ENCODE data around the gene GATA2. TPM values are rescaled to one million over a fixed set of nuclear protein-coding genes. Genes with fewer than 3 reads are reported as not detected.
A peak's percentile ranks its signal among the peaks of the same experiment; 100 is the strongest.

GATA2 gene
- total and polyA plus RNA-seq, 9 donors, result 4.0 to 16.1 (median 6.1) TPM

DNA sequence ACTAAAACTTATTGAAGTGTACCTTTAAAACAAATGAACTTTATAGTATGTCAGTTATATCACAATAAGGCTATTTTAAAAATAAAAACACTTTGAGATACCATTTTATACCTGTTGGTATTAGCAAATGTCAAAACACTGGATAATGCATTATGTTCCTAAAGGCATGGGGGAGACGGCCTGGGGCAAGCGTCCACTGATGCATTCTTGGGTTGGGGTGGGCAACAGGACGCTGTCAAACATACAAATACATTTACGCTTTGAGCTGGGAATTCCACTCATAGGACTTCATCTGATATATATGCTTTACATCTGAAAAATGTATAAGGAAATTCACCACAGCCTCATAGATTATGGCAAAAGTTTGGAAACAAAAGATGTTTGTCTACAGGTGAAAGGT, 7.6 kb upstream of the GATA2 start:
- intact Hi-C loops (cut with DNase I), result no loop called here
- 79 to 86% (median 80%) methylated on average over 4 of the region's 4 CpGs for WGBS, 3 donors

DNA sequence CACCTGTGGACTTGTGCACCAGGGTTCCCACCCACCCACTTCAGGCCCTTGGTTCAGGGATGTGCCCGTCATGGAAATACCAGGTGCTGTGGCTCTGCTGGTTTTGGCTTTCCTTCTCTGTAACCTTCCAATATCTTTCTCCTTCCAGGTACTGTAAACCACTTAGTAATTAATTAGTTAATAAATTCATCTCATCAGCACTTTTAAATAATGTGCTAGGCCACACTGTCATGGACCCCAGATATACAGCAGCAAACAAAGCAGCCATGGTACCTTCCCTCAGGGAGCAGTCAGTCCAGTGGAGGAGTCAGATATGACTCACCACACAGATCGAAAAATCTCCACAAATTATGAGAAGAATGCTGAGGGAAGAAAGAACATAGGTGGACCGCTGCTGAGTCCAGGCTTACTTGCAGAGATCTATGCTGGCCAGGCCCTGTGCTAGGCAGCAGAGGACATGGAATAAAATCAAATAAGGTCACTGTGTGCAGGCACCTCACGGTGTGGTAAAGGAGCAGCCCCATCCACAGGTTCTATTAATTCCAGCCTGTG, 6.8 kb upstream of the GATA2 start:
- TF ChIP-seq POLR2A (IDR thresholded peaks at IDR 0.05) (no peak), EP300 (IDR thresholded peaks at IDR 0.05) (no peak)
- Histone ChIP-seq H3K9me3 (no peaks in the 10 kb centered on the region), H3K27me3 (no peaks in the 10 kb centered on the region), H3K4me3 (no peak overlapping the region), H3K36me3 (no peaks in the 10 kb centered on the region), H3K27ac (no peak overlapping the region), H3K4me1 (ENCODE audit: insufficient read depth) (peaks cover 8% of the 10 kb centered on the region)
- intact Hi-C loops (cut with DNase I), result loop anchor here (2.0 to 10.0 kb wide), 7 partner anchors 72 to 425 kb away; no protein-coding TSS in a partner anchor
- WGBS, 3 donors, result 59 to 71% (median 66%) methylated on average over 4 of the region's 4 CpGs
- no peak for DNase-seq

More for the DNA sequence above, 7.6 kb upstream of the GATA2 start:
- Histone ChIP-seq H3K27me3 (no peaks in the 10 kb centered on the region), H3K36me3 (no peaks in the 10 kb centered on the region), H3K4me1 (ENCODE audit: insufficient read depth) (peaks cover 8% of the 10 kb centered on the region), H3K9me3 (no peaks in the 10 kb centered on the region), H3K27ac (no peak overlapping the region), H3K4me3 (no peak overlapping the region)
- TF ChIP-seq EP300 (IDR thresholded peaks at IDR 0.05) (no peak), CTCF (IDR thresholded peaks at IDR 0.05) (no peak), POLR2A (IDR thresholded peaks at IDR 0.05) (no peak)
- DNase-seq, result no peak

- Histone ChIP-seq H3K4me1 (ENCODE audit: insufficient read depth) (peaks cover 8% of the 10 kb centered on the region), H3K27ac (no peak overlapping the region), H3K27me3 (no peaks in the 10 kb centered on the region), H3K9me3 (no peaks in the 10 kb centered on the region), H3K4me3 (no peak overlapping the region), H3K36me3 (no peaks in the 10 kb centered on the region)
- no peak for DNase-seq
- no peak for TF ChIP-seq POLR2A (IDR thresholded peaks at IDR 0.05)
- TF ChIP-seq CTCF (IDR thresholded peaks at IDR 0.05), result no peak
- TF ChIP-seq EP300 (IDR thresholded peaks at IDR 0.05), result no peak
- WGBS, 3 donors, result 34 to 57% (median 43%) methylated on average over 15 of the region's 15 CpGs
- intact Hi-C loops (cut with DNase I), result loop anchor here (2.0 to 10.0 kb wide), 7 partner anchors 72 to 424 kb away; no protein-coding TSS in a partner anchor
Measured at GRCh38 chr3:128498901-128499530, 6.0 kb upstream of the GATA2 start.

DNA sequence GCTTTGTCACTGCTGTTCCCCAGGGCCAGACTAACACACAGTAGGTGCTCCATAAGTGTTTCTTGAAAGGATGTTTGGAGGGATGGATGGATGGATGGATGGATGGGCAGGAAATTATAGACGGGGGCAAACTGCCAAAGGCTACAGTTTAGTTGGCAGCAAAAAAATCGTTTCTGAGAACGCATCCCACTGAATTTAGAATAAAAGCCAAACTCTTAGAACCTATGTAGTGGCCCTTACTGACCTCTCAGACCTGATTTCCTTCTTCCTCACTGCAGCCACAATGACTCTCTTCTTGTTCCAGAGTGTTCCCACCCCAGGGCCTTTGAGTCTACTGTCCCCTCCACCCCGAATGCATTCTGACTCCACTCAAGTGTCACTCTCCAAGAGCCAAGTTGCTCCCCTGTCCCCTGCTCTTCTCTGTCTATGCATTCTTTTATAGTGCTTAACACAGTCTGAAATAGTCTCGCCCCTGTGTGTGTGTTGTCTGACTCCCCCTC, 5.2 kb upstream of the GATA2 start:
- WGBS, 3 donors, result 26 to 28% (median 27%) methylated on average over 5 of the region's 5 CpGs
- no peak overlapping the region for H3K27ac ChIP-seq
- no peaks in the 10 kb centered on the region for H3K36me3 ChIP-seq
- no peak for DNase-seq
- TF ChIP-seq EP300 (IDR thresholded peaks at IDR 0.05) (no peak), POLR2A (IDR thresholded peaks at IDR 0.05) (no peak), CTCF (IDR thresholded peaks at IDR 0.05) (peak in 1 of 3 donors; percentile 5)
- no peaks in the 10 kb centered on the region for H3K27me3 ChIP-seq
- intact Hi-C loops (cut with DNase I), result loop anchor here (2.0 to 10.0 kb wide), 7 partner anchors 71 to 423 kb away; no protein-coding TSS in a partner anchor
- peaks cover 8% of the 10 kb centered on the region for H3K4me1 ChIP-seq (ENCODE audit: insufficient read depth)
- no peaks in the 10 kb centered on the region for H3K9me3 ChIP-seq
- H3K4me3 ChIP-seq, result peak overlapping the region; percentile 42
